ENCODE results near the gene SLAMF9.

SLAMF9 gene

DNA sequence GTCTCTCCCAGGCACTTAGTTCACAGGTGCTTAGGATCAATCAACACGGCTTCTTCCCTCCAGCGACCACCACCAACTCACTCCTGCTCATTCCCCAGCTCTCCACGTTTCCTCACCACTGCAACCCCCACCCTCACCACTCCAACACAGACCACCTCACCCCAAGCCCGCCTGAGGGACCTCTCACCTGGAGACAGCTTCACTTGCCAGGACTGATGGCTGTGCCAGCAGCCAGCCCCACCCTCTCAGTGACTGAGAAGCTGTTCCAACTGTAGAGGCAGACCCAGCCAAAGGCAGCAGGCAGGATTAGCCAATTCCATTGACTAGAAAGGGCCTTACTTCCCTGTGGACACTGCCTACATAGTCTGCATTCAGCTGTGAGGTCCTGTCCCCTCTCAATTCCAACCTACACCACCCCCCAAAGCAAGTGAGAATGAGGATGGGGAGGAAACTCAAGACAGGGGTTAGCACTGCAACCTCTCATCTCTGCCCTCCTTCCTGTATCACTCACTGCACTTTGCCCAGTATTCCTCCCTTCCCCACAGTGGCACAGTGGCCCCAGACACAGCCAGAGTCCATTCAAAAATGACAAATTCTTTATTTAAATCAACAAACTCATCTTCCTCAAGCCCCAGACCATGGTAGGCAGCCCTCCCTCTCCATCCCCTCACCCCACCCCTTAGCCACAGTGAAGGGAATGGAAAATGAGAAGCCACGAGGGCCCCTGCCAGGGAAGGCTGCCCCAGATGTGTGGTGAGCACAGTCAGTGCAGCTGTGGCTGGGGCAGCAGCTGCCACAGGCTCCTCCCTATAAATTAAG, 36.3 kb downstream of the SLAMF9 start:
- Histone ChIP-seq H3K4me1 (ENCODE audit: control insufficient read depth, insufficient read depth, low read depth, low read length) (peaks cover 49% of the 10 kb centered on the region), H3K27ac (ENCODE audit: low read length, poor library complexity, severe bottlenecking) (peak overlapping the region; percentile 12), H3K14ac (ENCODE audit: low read length in 2 of 2) (no peak overlapping the region), H2BK15ac (ENCODE audit: low read depth, poor library complexity, severe bottlenecking) (no peak overlapping the region), H3K4me3 (ENCODE audit: insufficient read depth in 1 of 2, low read depth in 1 of 2, low read length in 2 of 2) (no peak overlapping the region), H4K8ac (ENCODE audit: low read length) (peak overlapping the region; percentile 8), H3K4ac (ENCODE audit: low read depth in 1 of 2, low read length in 2 of 2) (no peak overlapping the region), H3K36me3 (ENCODE audit: control insufficient read depth in 1 of 2, insufficient read depth in 2 of 2, low read depth in 1 of 2, low read length in 2 of 2) (peaks cover 37 to 46% of the 10 kb centered on the region in 2 experiments), H2AK5ac (ENCODE audit: low read length, severe bottlenecking) (peak overlapping the region; percentile 37), H3K79me1 (replicated peaks; ENCODE audit: low read length, poor library complexity, severe bottlenecking) (peaks cover 3% of the 10 kb centered on the region), H2BK120ac (ENCODE audit: low read depth, low read length) (no peak overlapping the region), H2BK12ac (ENCODE audit: low read length in 2 of 2) (peak overlapping the region in 1 of 2 experiments; percentile 51), H2AFZ (ENCODE audit: low read depth, low read length) (no peak overlapping the region), H3K18ac (ENCODE audit: low read depth in 1 of 2, low read length in 2 of 2) (peak overlapping the region in 1 of 2 experiments; percentile 6), H3K4me2 (ENCODE audit: low read length, poor library complexity, severe bottlenecking) (no peak overlapping the region), H4K91ac (ENCODE audit: low read length) (peak overlapping the region; percentile 30), H2BK5ac (ENCODE audit: low read depth, low read length, poor library complexity, severe bottlenecking) (no peak overlapping the region), H3K9ac (ENCODE audit: low read length) (peak overlapping the region; percentile 0), H3K27me3 (ENCODE audit: control insufficient read depth in 1 of 2, insufficient read depth in 1 of 2, low read length in 2 of 2) (no peaks in the 10 kb centered on the region), H3K9me3 (ENCODE audit: control insufficient read depth, low read length) (no peaks in the 10 kb centered on the region), H3K23ac (ENCODE audit: low read length in 2 of 2) (peak overlapping the region in 1 of 2 experiments; percentile 37)
- peak; percentile 33 for DNase-seq
- WGBS: 89% methylated on average over 4 of the region's 5 CpGs

DNA sequence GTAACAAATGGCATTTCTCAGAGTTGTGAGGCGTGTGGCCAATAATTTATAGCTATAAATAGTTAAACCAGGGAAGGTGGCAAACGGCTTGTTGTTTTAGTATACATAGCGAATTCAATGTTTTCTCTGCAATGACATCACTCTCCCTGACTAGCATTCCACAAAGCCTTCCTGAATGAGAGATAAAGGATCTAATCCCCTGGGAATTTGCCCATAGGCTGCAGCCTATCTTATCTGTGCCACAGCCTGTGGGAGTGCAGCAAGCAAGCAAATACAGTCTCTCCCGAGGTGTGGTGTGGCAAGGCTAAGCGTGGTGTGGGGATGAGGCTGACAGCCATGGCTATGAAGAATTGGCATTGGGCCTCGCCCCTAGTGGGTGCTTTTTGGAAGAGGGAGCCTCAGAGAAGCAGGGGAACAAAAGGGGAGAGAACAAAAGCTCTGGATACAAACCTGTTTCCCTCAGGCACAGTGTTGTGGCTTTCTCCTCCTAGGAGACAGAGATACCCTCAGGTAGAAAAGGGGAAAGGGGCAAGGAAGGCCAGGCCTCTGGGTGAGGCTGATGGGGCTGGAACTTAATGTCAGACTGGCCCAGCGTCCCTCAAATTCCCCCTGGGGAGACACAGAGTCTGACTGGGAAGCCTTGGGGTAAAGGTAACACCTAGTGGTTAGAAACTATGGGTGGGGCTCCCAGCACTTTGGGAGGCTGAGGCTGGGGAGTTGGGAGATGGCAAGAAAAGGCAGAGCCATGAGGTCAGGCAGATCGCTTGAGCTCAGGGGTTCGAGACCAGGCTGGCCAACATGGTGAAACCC, 37.6 kb downstream of the SLAMF9 start:
- WGBS: 54% methylated on average over 7 of the region's 9 CpGs
- Histone ChIP-seq H3K9ac (ENCODE audit: low read length) (peak overlapping the region; percentile 27), H2BK5ac (ENCODE audit: low read depth, low read length, poor library complexity, severe bottlenecking) (peak overlapping the region; percentile 88), H3K23ac (ENCODE audit: low read length in 2 of 2) (no peak overlapping the region), H2AFZ (ENCODE audit: low read depth, low read length) (no peak overlapping the region), H3K27me3 (ENCODE audit: control insufficient read depth in 1 of 2, insufficient read depth in 1 of 2, low read length in 2 of 2) (no peaks in the 10 kb centered on the region), H3K36me3 (ENCODE audit: control insufficient read depth in 1 of 2, insufficient read depth in 2 of 2, low read depth in 1 of 2, low read length in 2 of 2) (peaks cover 35 to 46% of the 10 kb centered on the region in 2 experiments), H3K4ac (ENCODE audit: low read depth in 1 of 2, low read length in 2 of 2) (peak overlapping the region in 1 of 2 experiments; percentile 15), H3K4me3 (ENCODE audit: insufficient read depth in 1 of 2, low read depth in 1 of 2, low read length in 2 of 2) (no peak overlapping the region), H3K79me1 (replicated peaks; ENCODE audit: low read length, poor library complexity, severe bottlenecking) (peaks cover 3% of the 10 kb centered on the region), H2BK120ac (ENCODE audit: low read depth, low read length) (no peak overlapping the region), H3K4me2 (ENCODE audit: low read length, poor library complexity, severe bottlenecking) (no peak overlapping the region), H3K18ac (ENCODE audit: low read depth in 1 of 2, low read length in 2 of 2) (peak overlapping the region in 1 of 2 experiments; percentile 65), H4K91ac (ENCODE audit: low read length) (no peak overlapping the region), H2BK15ac (ENCODE audit: low read depth, poor library complexity, severe bottlenecking) (no peak overlapping the region), H3K27ac (ENCODE audit: low read length, poor library complexity, severe bottlenecking) (peak overlapping the region; percentile 89), H2BK12ac (ENCODE audit: low read length in 2 of 2) (no peak overlapping the region), H3K14ac (ENCODE audit: low read length in 2 of 2) (peak overlapping the region in 1 of 2 experiments; percentile 49), H2AK5ac (ENCODE audit: low read length, severe bottlenecking) (peak overlapping the region; percentile 98), H3K9me3 (ENCODE audit: control insufficient read depth, low read length) (no peaks in the 10 kb centered on the region), H3K4me1 (ENCODE audit: control insufficient read depth, insufficient read depth, low read depth, low read length) (peaks cover 44% of the 10 kb centered on the region), H4K8ac (ENCODE audit: low read length) (no peak overlapping the region)
- DNase-seq: peak; percentile 88

DNA sequence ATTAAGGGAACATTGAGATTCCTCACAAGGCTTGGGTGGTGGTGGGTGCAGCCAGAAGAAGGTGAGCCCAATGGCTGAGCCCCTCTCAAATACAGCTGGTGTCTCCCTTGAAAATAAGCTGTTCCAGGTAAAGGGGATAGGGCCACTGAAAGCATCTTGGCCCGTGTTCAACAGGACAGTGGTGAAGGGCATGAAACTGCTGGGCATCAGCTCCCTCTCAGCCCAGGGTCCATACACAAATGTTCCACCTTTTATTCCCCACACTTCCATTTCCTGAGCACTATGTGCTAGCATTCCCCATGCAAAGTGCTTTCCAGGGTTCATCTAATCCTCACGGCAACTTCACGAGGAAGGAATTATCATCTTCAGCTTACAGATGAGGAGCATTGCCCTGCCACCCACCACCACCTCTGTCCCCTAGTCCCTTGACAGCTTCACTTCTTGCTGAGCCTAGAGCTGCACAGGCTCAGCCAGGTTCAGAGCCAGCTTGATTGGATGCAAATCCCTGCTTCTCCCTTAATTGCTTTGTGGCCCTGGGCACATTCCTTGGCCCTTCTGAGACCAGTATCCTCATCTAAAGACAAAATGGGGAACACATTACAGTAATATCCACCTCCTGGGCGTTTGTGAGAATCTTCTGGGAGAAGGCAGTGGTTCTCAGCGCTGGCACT, 38.3 kb downstream of the SLAMF9 start:
- H3K27ac ChIP-seq (ENCODE audit: low read length, poor library complexity, severe bottlenecking): peak overlapping the region; percentile 67
- no peak overlapping the region for H2BK120ac ChIP-seq (ENCODE audit: low read depth, low read length)
- no peak overlapping the region for H3K4ac ChIP-seq (ENCODE audit: low read depth in 1 of 2, low read length in 2 of 2)
- no peak overlapping the region for H2AFZ ChIP-seq (ENCODE audit: low read depth, low read length)
- peaks cover 35 to 42% of the 10 kb centered on the region in 2 experiments for H3K36me3 ChIP-seq (ENCODE audit: control insufficient read depth in 1 of 2, insufficient read depth in 2 of 2, low read depth in 1 of 2, low read length in 2 of 2)
- H2BK5ac ChIP-seq (ENCODE audit: low read depth, low read length, poor library complexity, severe bottlenecking): no peak overlapping the region
- no peak overlapping the region for H2BK15ac ChIP-seq (ENCODE audit: low read depth, poor library complexity, severe bottlenecking)
- no peak overlapping the region for H3K14ac ChIP-seq (ENCODE audit: low read length in 2 of 2)
- peaks cover 48% of the 10 kb centered on the region for H3K4me1 ChIP-seq (ENCODE audit: control insufficient read depth, insufficient read depth, low read depth, low read length)
- no peak for DNase-seq
- no peak overlapping the region for H3K4me2 ChIP-seq (ENCODE audit: low read length, poor library complexity, severe bottlenecking)
- peak overlapping the region in 1 of 2 experiments; percentile 38 for H2BK12ac ChIP-seq (ENCODE audit: low read length in 2 of 2)
- H3K4me3 ChIP-seq (ENCODE audit: insufficient read depth in 1 of 2, low read depth in 1 of 2, low read length in 2 of 2): no peak overlapping the region
- H4K8ac ChIP-seq (ENCODE audit: low read length): no peak overlapping the region
- no peak overlapping the region for H3K9ac ChIP-seq (ENCODE audit: low read length)
- peak overlapping the region in 1 of 2 experiments; percentile 68 for H3K18ac ChIP-seq (ENCODE audit: low read depth in 1 of 2, low read length in 2 of 2)
- H3K23ac ChIP-seq (ENCODE audit: low read length in 2 of 2): no peak overlapping the region
- no peak overlapping the region for H4K91ac ChIP-seq (ENCODE audit: low read length)
- H2AK5ac ChIP-seq (ENCODE audit: low read length, severe bottlenecking): peak overlapping the region; percentile 14
- H3K9me3 ChIP-seq (ENCODE audit: control insufficient read depth, low read length): no peaks in the 10 kb centered on the region
- WGBS: 69% methylated on average over 5 of the region's 5 CpGs
- H3K27me3 ChIP-seq (ENCODE audit: control insufficient read depth in 1 of 2, insufficient read depth in 1 of 2, low read length in 2 of 2): no peaks in the 10 kb centered on the region
- peaks cover 3% of the 10 kb centered on the region for H3K79me1 ChIP-seq (replicated peaks; ENCODE audit: low read length, poor library complexity, severe bottlenecking)
